Endothelial cell of umbilical vein (primary cell): ENCODE data around the gene CEP78. TPM values are rescaled to one million over a fixed set of nuclear protein-coding genes. Genes with fewer than 3 reads are reported as not detected.

Experiments used
- BruUV-seq: library from RNA; stranded (reverse); fragments of 400-500 nt; replicated peaks from 2 replicates; lab custom pipeline; 2021; lab: Mats Ljungman, UMichigan
- CTCF ChIA-PET: fragments of 300-600, 350-600 bp; sonication (Branson Sonifier 250); formaldehyde crosslinking; loops from one replicate; lab custom pipeline; 2021; ENCODE audit warnings: antibody characterized with exemption, inconsistent platforms; lab: Charles Lee
- POLR2A ChIA-PET: fragments of 300-600, 350-600 bp; sonication (Branson Sonifier 250); formaldehyde crosslinking; loops from one replicate; lab custom pipeline; 2021; ENCODE audit warnings: antibody characterized with exemption, inconsistent platforms; lab: Charles Lee
- DNase-seq: peaks from one replicate; pipeline ENCODE4 v3.0.0-alpha.2; 2011; ENCODE audit warnings: low read depth, low spot score
- FAIRE-seq: peaks from 2 replicates; lab custom pipeline; 2011; peaks lifted over from hg19 to GRCh38; lab: Jason Lieb, UNC
- H2AFZ ChIP-seq: 2 replicates; pipeline ENCODE4 v1.6.0; 2012; ENCODE audit warnings: low read depth, low read length, control low read depth, inconsistent platforms
- H3K27ac ChIP-seq: 2 replicates; pipeline ENCODE4 v1.5.1; 2011; ENCODE audit warnings: low read depth, mild to moderate bottlenecking, control low read depth, low read length, moderate library complexity; ENCODE audit not compliant: insufficient read depth
- H3K27me3 ChIP-seq, 2 experiments: 2 replicates each; pipeline versions ENCODE4 v1.6.0 to v1.6.1; 2011; ENCODE audit warnings: low read length in 2 of 2, mixed read lengths in 1 of 2; ENCODE audit not compliant: control insufficient read depth in 2 of 2, insufficient read depth in 2 of 2
- H3K36me3 ChIP-seq, 2 experiments: 2 replicates in 1 of 2; 3 replicates in 1 of 2; pipeline ENCODE4 v1.5.1; 2011; ENCODE audit warnings: low read length in 2 of 2, mild to moderate bottlenecking in 1 of 2, moderate library complexity in 1 of 2; ENCODE audit not compliant: control insufficient read depth in 2 of 2, insufficient read depth in 2 of 2; ENCODE audit errors: extremely low read depth in 1 of 2
- H3K4me1 ChIP-seq: 3 replicates; pipeline ENCODE4 v1.5.1; 2011; ENCODE audit warnings: mild to moderate bottlenecking, low read length; ENCODE audit not compliant: control insufficient read depth, insufficient read depth; ENCODE audit errors: extremely low read depth
- H3K4me2 ChIP-seq: 2 replicates; pipeline ENCODE4 v1.6.1; 2011; ENCODE audit warnings: low read length, control low read depth, mixed read lengths; ENCODE audit not compliant: insufficient read depth
- H3K4me3 ChIP-seq, 3 experiments: fragments of 200-600 bp in 1 of 3; sonication (generic), shearing (Covaris generic) in 1 of 3; replicated peaks in 1 of 3; 2 replicates each; pipeline ENCODE4 v1.5.1; 2011 to 2016; ENCODE audit warnings: control low read depth in 3 of 3, low read length in 3 of 3, mild to moderate bottlenecking in 2 of 3, inconsistent platforms in 1 of 3, low read depth in 1 of 3, moderate library complexity in 1 of 3; ENCODE audit not compliant: insufficient read depth in 1 of 3
- H3K79me2 ChIP-seq: 2 replicates; pipeline ENCODE4 v1.6.0; 2012; ENCODE audit warnings: low read length, inconsistent platforms; ENCODE audit not compliant: control insufficient read depth, insufficient read depth
- H3K9ac ChIP-seq: replicated peaks from 2 replicates; pipeline ENCODE3; 2011; ENCODE audit warnings: low read length, control low read depth; ENCODE audit not compliant: insufficient read depth; ENCODE audit errors: extremely low read depth
- H3K9me1 ChIP-seq: replicated peaks from 3 replicates; pipeline ENCODE4 v1.6.0; 2011; ENCODE audit warnings: mild to moderate bottlenecking, low read length; ENCODE audit not compliant: control insufficient read depth, insufficient read depth; ENCODE audit errors: extremely low read depth
- H3K9me3 ChIP-seq: replicated peaks from 2 replicates; pipeline ENCODE4 v1.5.1; 2012; ENCODE audit warnings: low read length, inconsistent platforms; ENCODE audit not compliant: control insufficient read depth, insufficient read depth
- H4K20me1 ChIP-seq: replicated peaks from 2 replicates; pipeline ENCODE3; 2011; ENCODE audit warnings: mild to moderate bottlenecking, low read length; ENCODE audit not compliant: control insufficient read depth, insufficient read depth; ENCODE audit errors: extremely low read depth
- EZH2 ChIP-seq: IDR thresholded peaks from 2 replicates; pipeline ENCODE4 v1.6.1; 2012; ENCODE audit warnings: borderline replicate concordance, low read depth, mild to moderate bottlenecking, moderate library complexity, low read length, inconsistent platforms; ENCODE audit not compliant: severe bottlenecking
- FOS ChIP-seq: IDR thresholded peaks from 2 replicates; pipeline ENCODE4 v1.6.1; 2011; ENCODE audit warnings: mild to moderate bottlenecking, low read length, moderate library complexity, borderline replicate concordance; ENCODE audit not compliant: insufficient read depth
- GATA2 ChIP-seq: IDR thresholded peaks from 2 replicates; pipeline ENCODE4 v1.7.0; 2011; ENCODE audit warnings: low read depth, mild to moderate bottlenecking, moderate library complexity, mixed read lengths, low read length; ENCODE audit not compliant: insufficient read length, insufficient read depth
- JUN ChIP-seq: IDR thresholded peaks from 2 replicates; pipeline ENCODE4 v1.6.1; 2011; ENCODE audit warnings: borderline replicate concordance, low read depth; ENCODE audit not compliant: insufficient read length, insufficient read depth
- MYC ChIP-seq: IDR thresholded peaks from one replicate; pipeline ENCODE4 v1.6.1; 2011; ENCODE audit warnings: mild to moderate bottlenecking, low read depth, low read length
- POLR2A ChIP-seq: IDR thresholded peaks from 2 replicates; pipeline ENCODE4 v1.6.1; 2012; ENCODE audit warnings: low read depth, mild to moderate bottlenecking, control low read depth, low read length
- POLR2AphosphoS5 ChIP-seq: IDR thresholded peaks from 2 replicates; pipeline ENCODE4 v1.6.1; 2012; ENCODE audit warnings: low read depth, mild to moderate bottlenecking, control low read depth, low read length, moderate library complexity; ENCODE audit not compliant: insufficient read depth
- dilution Hi-C: fragments of 300-500 bp; cut with MboI; formaldehyde crosslinking; loops from one replicate; pipeline ENCODE4 v1.15.0; 2019; ENCODE audit warnings: low sequenced_read_pairs; ENCODE audit not compliant: extremely low pct_ligation_motif_present
- intact Hi-C: fragments of 100-400 bp; cut with micrococcal nuclease; formaldehyde crosslinking; loops from one replicate; pipeline ENCODE4 v1.10.0; 2022
- polyA plus RNA-seq, 4 experiments: library from polyadenylated mRNA; depleted of rRNA in 3 of 4; stranded (reverse) in 3 of 4; unstranded in 1 of 4; fragments of >200 nt; gene quantifications; 2 replicates each; pipeline versions ENCODE4 v1.2.1 to v1.2.3, GENCODE V29; 2011 to 2012; ENCODE audit warnings: missing spikeins in 1 of 4
- total RNA-seq: library from RNA; stranded (reverse); gene quantifications from 2 replicates; pipeline ENCODE4 v1.2.3, GENCODE V29; 2021
- TF ChIP-seq, protein P1 (sequence below), 2 donors: IDR thresholded peaks; 1 replicate in 1 of 2; 2 replicates in 1 of 2; pipeline ENCODE4 v1.5.1; 2011; ENCODE audit warnings: low read length in 2 of 2, mild to moderate bottlenecking in 2 of 2, moderate library complexity in 2 of 2, control low read depth in 1 of 2, inconsistent platforms in 1 of 2, low read depth in 1 of 2; ENCODE audit not compliant: insufficient read depth in 1 of 2; ENCODE audit errors: extremely low read depth in 1 of 2
- TF ChIP-seq, protein P2 (sequence below): IDR thresholded peaks from 2 replicates; pipeline ENCODE4 v1.6.1; 2011; ENCODE audit not compliant: insufficient read depth, insufficient read length

The CEP78 gene
- total and polyA plus RNA-seq, 2 donors (not counting 3 experiments of a cell fraction or from before 2014, with no cell fraction given) = 6.5 to 35.9 TPM

DNA sequence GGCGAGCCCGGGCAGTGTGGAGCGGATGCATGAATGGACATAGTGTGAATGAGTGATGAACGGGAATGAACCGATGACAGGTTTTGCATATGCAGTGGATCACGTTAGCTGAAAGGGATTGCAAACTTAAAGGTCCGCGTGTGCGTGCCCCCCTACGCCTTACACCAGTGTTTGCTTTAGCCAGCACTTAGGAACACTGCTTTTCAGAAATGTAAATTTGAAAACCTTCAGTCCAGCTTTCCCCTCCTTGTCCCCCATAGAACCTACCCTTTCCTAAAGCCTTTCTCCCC, 61.7 kb downstream of the CEP78 start:
- peak overlapping the region; percentile 62 for H3K4me2 ChIP-seq
- CTCF ChIA-PET = interaction anchor here (0.9 to 1.9 kb wide), 11 partner anchors 12 to 1487 kb away, joined by 3 to 13 read pairs (median 4); no protein-coding TSS in a partner anchor
- intact Hi-C loops = loop anchor here (1.0 to 5.0 kb wide), 4 partner anchors 37 to 1275 kb away; partner anchors contain the start of genes CEP78 and TLE4
- TF ChIP-seq FOS (no peak), GATA2 (no peak), POLR2AphosphoS5 (no peak), MYC (no peak), POLR2A (no peak), EZH2 (no peak), JUN (no peak)
- TF ChIP-seq, protein P1, sequence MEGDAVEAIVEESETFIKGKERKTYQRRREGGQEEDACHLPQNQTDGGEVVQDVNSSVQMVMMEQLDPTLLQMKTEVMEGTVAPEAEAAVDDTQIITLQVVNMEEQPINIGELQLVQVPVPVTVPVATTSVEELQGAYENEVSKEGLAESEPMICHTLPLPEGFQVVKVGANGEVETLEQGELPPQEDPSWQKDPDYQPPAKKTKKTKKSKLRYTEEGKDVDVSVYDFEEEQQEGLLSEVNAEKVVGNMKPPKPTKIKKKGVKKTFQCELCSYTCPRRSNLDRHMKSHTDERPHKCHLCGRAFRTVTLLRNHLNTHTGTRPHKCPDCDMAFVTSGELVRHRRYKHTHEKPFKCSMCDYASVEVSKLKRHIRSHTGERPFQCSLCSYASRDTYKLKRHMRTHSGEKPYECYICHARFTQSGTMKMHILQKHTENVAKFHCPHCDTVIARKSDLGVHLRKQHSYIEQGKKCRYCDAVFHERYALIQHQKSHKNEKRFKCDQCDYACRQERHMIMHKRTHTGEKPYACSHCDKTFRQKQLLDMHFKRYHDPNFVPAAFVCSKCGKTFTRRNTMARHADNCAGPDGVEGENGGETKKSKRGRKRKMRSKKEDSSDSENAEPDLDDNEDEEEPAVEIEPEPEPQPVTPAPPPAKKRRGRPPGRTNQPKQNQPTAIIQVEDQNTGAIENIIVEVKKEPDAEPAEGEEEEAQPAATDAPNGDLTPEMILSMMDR (IDR thresholded peaks at IDR 0.05; ENCODE audit: extremely low read depth in 1 of 2, insufficient read depth in 1 of 2, low read depth in 1 of 2, low read length in 2 of 2) = no peak
- TF ChIP-seq, protein P2, sequence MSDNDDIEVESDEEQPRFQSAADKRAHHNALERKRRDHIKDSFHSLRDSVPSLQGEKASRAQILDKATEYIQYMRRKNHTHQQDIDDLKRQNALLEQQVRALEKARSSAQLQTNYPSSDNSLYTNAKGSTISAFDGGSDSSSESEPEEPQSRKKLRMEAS = no peak
- peak overlapping the region; percentile 61 for H2AFZ ChIP-seq
- H3K9me1 ChIP-seq = no peaks in the 10 kb centered on the region
- DNase-seq (no peak), FAIRE-seq (no peak)
- H3K4me1 ChIP-seq = peaks cover 3% of the 10 kb centered on the region
- peak overlapping the region; percentile 1 for H3K27ac ChIP-seq
- no peaks in the 10 kb centered on the region for H3K9me3 ChIP-seq
- H3K79me2 ChIP-seq = peaks cover 10% of the 10 kb centered on the region
- H3K9ac ChIP-seq = peak overlapping the region; percentile 37
- POLR2A ChIA-PET = no interaction called here
- dilution Hi-C loops = no loop called here
- H3K36me3 ChIP-seq = peaks cover 0 to 2% of the 10 kb centered on the region in 2 experiments
- no peaks in the 10 kb centered on the region for H3K27me3 ChIP-seq
- peak overlapping the region; percentile 44 to 72 (median 60) for H3K4me3 ChIP-seq
- no TSS peak for BruUV-seq
- no peaks in the 10 kb centered on the region for H4K20me1 ChIP-seq
